ENCODE measurements around the gene UTP25.

GRCh38 chr1:209883341-209883971 lies 55.7 kb downstream of the UTP25 start:
- TF ChIP-seq CTCF (IDR thresholded peaks at IDR 0.05; ENCODE audit: borderline replicate concordance, extremely low read depth, low read length, poor library complexity, severe bottlenecking) (no peak), EZH2 (IDR thresholded peaks at IDR 0.05; ENCODE audit: borderline replicate concordance, low read depth, low read length, severe bottlenecking) (no peak)

Data from DND-41 (cell line).